Lower leg skin (tissue), 3 donors: ENCODE data around the gene LRP1B.

Experiments
- CTCF ChIP-seq, 3 donors: fragments of 450-650 bp; IDR thresholded peaks; one replicate each; pipeline ENCODE4 v1.5.1; 2016; ENCODE audit warnings: antibody characterized with exemption in 3 of 3, mild to moderate bottlenecking in 3 of 3, moderate library complexity in 2 of 3
- POLR2A ChIP-seq, 2 donors: fragments of 450-650 bp; IDR thresholded peaks; one replicate each; pipeline ENCODE4 v1.6.1; 2016 to 2017; ENCODE audit warnings: antibody characterized with exemption in 2 of 2, mild to moderate bottlenecking in 1 of 2, moderate library complexity in 1 of 2

- no peak for TF ChIP-seq CTCF (IDR thresholded peaks at IDR 0.05)
- TF ChIP-seq POLR2A (IDR thresholded peaks at IDR 0.05) = no peak
Observed at GRCh38 chr2:140567734-140568133, 1563.1 kb downstream of the LRP1B start.
